GM12878 (cell line): ENCODE measurements around the gene LHFPL3.

Source experiments
- CTCF ChIP-seq, 3 experiments: IDR thresholded peaks in 2 of 3; conservative IDR thresholded peaks in 1 of 3; 2 replicates each; pipeline ENCODE4 v1.5.1; 2011; ENCODE audit warnings: low read depth in 3 of 3, low read length in 3 of 3, mild to moderate bottlenecking in 3 of 3, control low read depth in 2 of 3, moderate library complexity in 2 of 3, inconsistent platforms in 1 of 3, mixed read lengths in 1 of 3; ENCODE audit not compliant: control insufficient read depth in 2 of 3, insufficient read depth in 1 of 3; ENCODE audit errors: extremely low read depth in 1 of 3
- E2F8 ChIP-seq: fragments of 450-650 bp; IDR thresholded peaks from 2 replicates; pipeline ENCODE4 v1.6.1; 2018; ENCODE audit warnings: mild to moderate bottlenecking, low read depth, moderate library complexity; ENCODE audit not compliant: partially characterized antibody
- KDM1A ChIP-seq: fragments of 200-600 bp; sonication (generic); IDR thresholded peaks from 2 replicates; pipeline ENCODE4 v1.6.1; 2016; ENCODE audit warnings: borderline replicate concordance
- NFIC ChIP-seq: IDR thresholded peaks from 2 replicates; pipeline ENCODE4 v1.6.1; 2012; ENCODE audit warnings: low read depth, mild to moderate bottlenecking, inconsistent platforms, low read length, moderate library complexity
- PML ChIP-seq: IDR thresholded peaks from 2 replicates; pipeline ENCODE4 v1.6.1; 2012; ENCODE audit warnings: low read length, inconsistent platforms
- POLR2A ChIP-seq: IDR thresholded peaks from 2 replicates; pipeline ENCODE4 v1.6.1; 2011; ENCODE audit warnings: low read depth, mild to moderate bottlenecking, low read length
- ZBTB33 ChIP-seq: fragments of 450-650 bp; IDR thresholded peaks from 2 replicates; pipeline ENCODE4 v1.6.1; 2017; ENCODE audit warnings: mild to moderate bottlenecking

GRCh38 chr7:104850374-104850773 is 522.0 kb downstream of the LHFPL3 start:
- TF ChIP-seq E2F8 (no peak), CTCF (IDR thresholded peaks at IDR 0.05 in 2 of 3, conservative IDR thresholded peaks at IDR 0.05 in 1 of 3; ENCODE audit: control insufficient read depth in 2 of 3, extremely low read depth in 1 of 3, insufficient read depth in 1 of 3, low read depth in 3 of 3, low read length in 3 of 3) (no peak), ZBTB33 (no peak), POLR2A (no peak), KDM1A (no peak), NFIC (no peak), PML (no peak)
